HG03039 (cell line): ENCODE data around the gene CCND1.
"Not testable (repeated sequence)": the region's sequence is repeated elsewhere in the genome, so short reads cannot be mapped to it uniquely, and the experiment has no call there.

Source experiments
- ATAC-seq: cut with Tn5 transposase; IDR thresholded peaks from one replicate; pipeline ENCODE4 v1.9.1; 2021; ENCODE audit warnings: mild to moderate bottlenecking, moderate library complexity; ENCODE audit not compliant: unreplicated experiment

Gene CCND1

GRCh38 chr11:69617682-69618081 lies 23.3 kb upstream of the CCND1 start:
- ATAC-seq: no peak

- no peak for ATAC-seq
Observed at GRCh38 chr11:69618237-69618636, 22.7 kb upstream of the CCND1 start.

- no peak for ATAC-seq
Observed at GRCh38 chr11:69620683-69621290, 20.2 kb upstream of the CCND1 start.

DNA sequence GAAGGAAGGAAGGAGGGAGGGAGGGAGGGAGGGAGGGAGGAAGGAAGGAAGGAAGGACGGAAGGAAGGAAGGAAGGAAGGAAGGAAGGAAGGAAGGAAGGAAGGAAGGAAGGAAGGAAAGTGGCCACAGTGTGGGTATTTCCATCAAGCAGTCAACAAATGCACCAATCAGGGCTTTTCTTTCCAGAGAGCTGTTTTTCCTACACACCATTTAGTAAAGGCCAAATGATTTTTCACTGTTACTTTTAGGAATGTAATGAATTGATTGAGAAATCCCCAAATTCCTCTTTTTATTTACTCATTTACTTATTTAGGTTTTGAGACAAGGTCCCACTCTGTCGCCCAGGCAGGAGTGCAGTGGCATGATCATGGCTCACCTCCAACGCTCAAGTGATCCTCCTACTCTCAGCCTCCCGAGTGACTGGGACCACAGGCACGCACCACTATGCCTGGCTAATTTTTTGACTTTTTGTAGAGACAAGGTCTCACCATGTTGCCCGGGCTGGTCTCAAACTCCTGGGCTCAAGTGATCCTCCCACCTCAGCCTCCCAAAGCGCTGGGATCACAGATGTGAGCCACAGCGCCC lies 18.8 kb upstream of the CCND1 start:
- ATAC-seq: not testable (repeated sequence)

- ATAC-seq: no peak
Observed at GRCh38 chr11:69624293-69624692, 16.7 kb upstream of the CCND1 start.

- ATAC-seq: no peak
Observed at GRCh38 chr11:69625476-69625875, 15.5 kb upstream of the CCND1 start.

- no peak for ATAC-seq
Observed at GRCh38 chr11:69627551-69627950, 13.4 kb upstream of the CCND1 start.

- no peak for ATAC-seq
Observed at GRCh38 chr11:69630017-69630416, 10.9 kb upstream of the CCND1 start.

DNA sequence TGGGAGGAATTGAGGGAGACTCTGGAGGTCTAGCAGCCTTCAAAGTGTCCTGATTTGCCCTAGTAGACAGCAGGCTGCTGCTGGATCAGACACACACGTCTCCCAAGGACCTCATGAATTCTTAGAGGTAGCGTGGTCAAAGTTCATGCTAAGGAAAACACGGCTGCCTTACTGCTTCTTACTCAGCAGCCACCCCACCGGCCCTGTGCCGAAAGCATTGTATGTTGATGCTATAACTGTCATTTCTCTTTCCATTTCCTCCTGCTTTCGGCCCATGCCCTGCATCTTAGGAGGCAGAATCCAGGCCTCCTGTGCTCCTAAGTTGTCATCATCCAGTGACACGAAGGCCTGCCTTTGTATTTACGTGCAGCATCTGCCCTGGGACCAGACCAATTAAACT lies 10.5 kb upstream of the CCND1 start:
- no peak for ATAC-seq

DNA sequence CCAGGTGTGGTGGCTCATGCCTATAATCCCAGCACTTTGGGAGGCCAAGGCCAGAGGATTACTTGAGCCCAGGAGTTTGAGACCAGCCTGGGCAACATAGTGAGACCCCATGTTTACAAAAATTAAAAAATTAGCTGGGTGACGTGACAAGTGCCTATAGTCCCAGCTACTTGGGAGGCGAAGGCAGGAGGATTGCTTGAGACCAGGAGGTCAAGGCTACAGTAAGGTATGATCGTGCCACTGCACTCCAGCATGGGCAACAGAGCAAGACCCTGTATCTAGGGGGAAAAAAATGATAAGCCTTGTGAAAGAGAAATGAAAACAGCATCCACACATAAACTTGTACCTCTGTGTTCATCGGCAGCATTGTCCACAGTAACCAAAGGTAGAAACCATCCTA lies 8.1 kb upstream of the CCND1 start:
- ATAC-seq: no peak

DNA sequence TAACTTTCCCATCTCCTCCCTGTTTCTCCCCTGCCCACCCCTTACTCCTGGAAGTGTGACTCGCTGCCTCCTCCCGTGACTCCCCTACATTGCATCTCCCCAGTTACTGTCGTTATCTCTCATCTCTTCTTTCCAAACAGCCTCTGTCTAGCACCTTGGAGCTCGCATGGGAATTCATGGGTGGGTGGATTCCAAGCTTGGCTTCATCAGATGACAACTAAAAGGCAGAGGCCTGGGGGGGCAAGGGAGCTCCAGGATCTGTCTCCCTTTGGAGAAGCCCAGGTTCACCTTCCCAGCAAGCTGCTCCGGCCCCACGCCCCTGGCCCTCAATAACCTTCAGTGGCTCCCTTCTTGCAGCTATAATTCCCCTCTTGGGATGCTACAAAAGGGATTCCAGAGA lies 6.9 kb upstream of the CCND1 start:
- no peak for ATAC-seq

- ATAC-seq: no peak
Observed at GRCh38 chr11:69634590-69634989, 6.4 kb upstream of the CCND1 start.

GRCh38 chr11:69635195-69635594 lies 5.8 kb upstream of the CCND1 start:
- ATAC-seq: no peak

- no peak for ATAC-seq
Observed at GRCh38 chr11:69635804-69636511, 5.0 kb upstream of the CCND1 start.

DNA sequence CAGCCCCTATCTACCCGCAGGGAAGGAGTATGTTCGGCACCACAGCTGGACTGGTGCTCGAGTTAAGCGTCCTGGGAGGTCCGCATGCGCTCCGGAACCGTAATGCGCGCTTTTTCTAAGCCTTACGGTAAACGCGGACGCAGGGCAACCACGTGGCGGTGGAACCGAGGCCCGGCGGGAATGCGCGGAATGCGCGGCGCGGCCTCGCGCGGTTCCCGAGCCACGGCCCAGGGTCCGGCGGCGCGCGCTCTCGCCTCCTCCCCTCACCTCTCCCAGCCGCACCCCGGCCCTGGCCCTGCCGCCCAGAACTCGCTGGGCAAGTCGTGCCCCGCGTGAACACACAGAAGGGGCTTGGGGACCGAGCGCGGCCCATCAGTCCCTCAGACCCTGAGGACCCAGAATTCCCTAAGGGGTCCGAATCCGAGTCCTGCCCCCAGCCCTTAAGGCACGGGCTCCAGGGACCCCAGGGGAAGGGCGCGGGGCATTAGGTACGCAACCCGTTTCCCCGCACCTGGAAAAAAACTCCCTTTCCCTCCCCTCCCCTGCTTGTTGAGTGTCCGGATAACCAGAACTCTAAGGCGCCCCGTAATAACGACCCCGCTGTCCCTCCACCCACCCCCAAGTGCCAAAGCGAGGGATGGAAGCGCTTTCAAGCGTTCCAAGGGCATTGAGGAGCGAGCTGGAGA lies 4.3 kb upstream of the CCND1 start:
- ATAC-seq: no peak

DNA sequence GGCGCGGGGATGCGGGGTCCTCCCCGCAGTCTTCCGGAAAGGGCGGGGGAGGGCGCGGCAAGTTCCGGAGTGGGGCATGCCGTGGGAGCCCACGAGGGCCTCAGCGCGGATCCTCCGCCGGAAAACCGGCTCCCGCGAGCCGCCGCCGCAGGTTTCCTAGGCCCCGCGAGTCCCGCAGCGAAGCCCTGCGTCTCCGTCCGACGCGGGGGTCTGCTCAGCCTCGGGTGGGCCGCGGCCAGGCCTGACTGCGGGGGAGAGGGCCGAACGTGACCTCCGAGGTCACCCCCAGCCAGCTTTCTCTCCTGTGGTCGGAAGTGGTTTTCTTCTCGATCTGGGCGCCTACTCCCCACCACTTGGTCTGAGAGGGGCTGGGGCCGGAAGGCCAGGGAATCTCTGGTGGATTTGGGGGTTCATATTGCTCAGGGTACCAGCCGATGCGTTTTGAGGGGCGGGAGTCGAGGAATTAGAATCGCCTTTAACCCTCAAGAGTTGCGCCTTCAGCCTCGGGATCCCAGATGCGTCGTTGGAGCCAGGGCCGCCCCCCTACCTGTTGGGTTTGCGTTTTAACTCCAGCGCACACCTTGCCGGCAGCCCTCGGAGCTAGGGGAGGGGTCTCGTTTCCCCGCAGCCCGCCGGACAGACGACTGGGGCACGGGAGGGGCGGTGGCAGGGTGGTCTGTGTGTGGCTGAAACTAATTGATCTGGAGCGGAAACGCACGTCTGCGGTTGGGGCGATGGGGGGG lies 3.6 kb upstream of the CCND1 start:
- ATAC-seq: no peak

DNA sequence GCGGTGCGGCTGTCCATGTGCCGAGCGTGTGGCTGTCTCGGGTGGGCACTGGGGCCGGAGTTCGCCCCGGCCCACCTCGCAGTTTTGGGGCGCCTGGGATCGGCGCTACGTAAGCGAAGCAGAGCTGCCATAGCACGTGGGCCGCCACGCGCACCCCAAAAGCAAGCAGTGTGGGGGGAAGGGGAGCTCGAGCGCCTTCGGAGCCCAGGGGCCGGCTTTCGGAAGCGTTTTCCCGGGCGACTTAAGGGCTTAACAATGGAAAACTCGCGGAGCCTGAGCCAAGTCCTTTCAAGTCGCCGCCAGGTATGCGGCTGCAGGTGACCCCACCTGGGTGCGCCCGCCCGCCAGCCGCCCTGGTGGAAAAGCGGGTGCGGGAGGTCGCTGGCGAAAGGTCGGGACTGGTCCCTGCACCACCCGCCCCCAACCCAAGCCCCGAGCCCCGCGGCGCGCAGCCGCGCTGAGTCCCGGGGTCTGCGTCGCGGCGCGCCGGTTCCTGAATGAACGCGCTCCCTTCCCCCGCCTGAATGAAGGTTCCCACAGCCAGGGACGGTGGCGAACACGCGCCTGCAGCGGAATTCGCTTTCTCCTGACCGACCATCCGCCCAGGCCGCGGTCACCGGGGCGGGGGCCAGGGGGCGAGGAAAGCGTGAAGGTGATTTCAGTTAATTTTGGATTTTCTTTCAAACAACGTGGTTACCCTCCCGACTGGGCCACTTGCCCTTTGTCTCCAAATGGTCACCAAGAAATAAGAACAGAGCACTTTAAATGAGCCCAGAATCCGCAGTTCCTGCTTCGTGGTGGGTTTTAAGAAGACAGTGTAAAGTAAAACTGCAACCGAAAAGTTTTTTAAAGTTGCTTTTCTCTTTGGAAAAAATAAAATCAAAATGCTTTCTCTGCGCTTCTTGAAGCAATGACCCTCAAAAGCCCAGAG lies 2.8 kb upstream of the CCND1 start:
- ATAC-seq: no peak

DNA sequence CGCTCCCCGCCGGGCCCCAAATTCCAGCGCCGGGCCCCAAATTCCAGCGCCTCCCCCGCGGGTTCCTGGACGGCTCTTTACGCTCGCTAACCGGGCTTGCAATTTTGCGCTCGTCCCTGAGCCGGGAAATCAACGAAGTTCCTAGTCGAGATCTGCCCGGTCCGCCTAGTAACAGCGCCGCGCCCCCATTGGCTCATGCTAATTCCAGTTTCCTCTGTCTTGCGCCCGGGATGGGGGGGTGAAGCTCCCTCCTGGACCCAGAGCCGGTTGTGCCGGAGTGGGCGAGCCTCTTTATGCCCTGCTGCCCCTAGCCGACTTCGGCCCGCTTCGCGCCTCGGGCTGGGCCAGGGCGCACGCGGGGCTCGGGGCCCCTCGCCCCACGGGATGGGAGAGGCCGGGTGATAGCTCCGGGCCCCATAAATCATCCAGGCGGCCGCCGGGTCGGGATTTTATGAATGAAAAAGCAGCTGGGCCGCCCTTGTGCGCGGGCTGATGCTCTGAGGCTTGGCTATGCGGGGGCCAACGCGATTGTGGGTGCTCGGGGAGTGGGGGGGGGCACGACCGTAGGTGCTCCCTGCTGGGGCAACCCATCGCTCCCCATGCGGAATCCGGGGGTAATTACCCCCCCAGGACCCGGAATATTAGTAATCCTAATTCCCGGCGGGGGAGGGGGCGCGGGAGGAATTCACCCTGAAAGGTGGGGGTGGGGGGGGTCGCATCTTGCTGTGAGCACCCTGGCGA lies 1.8 kb upstream of the CCND1 start:
- no peak for ATAC-seq

- no peak for ATAC-seq
Observed at GRCh38 chr11:69639831-69640230, 1.1 kb upstream of the CCND1 start.
